H1 (cell line): ENCODE results near the gene ELP4. TPM values are rescaled to one million over a fixed set of nuclear protein-coding genes. Genes with fewer than 3 reads are reported as not detected.

Experiments used
- CTCF ChIA-PET: fragments of 300-600 bp; sonication (Branson Sonifier 250); formaldehyde crosslinking; loops from one replicate; lab custom pipeline; 2021; ENCODE audit not compliant: partially characterized antibody; lab: Charles Lee
- POLR2A ChIA-PET: fragments of 300-600 bp; sonication (Branson Sonifier 250); formaldehyde crosslinking; loops from one replicate; lab custom pipeline; 2021; ENCODE audit warnings: inconsistent platforms; ENCODE audit not compliant: partially characterized antibody; lab: Charles Lee
- DNase-seq, 2 experiments: peaks; one replicate each; pipeline versions ENCODE4 v3.0.0 to v3.0.0-alpha.2; 2010 to 2022; ENCODE audit warnings: low spot score in 2 of 2, low read depth in 1 of 2, mixed read lengths in 1 of 2
- FAIRE-seq: peaks from 2 replicates; lab custom pipeline; 2011; peaks lifted over from hg19 to GRCh38; lab: Jason Lieb, UNC
- H2AFZ ChIP-seq: 2 replicates; pipeline ENCODE4 v1.8.1; 2012; ENCODE audit warnings: low read length, inconsistent platforms
- H2AK5ac ChIP-seq: 2 replicates; pipeline ENCODE4 v1.6.1; 2013; ENCODE audit warnings: low read depth, low read length
- H2BK120ac ChIP-seq: replicated peaks from 2 replicates; pipeline ENCODE3; 2013; ENCODE audit warnings: low read depth, low read length, inconsistent platforms
- H2BK12ac ChIP-seq: 2 replicates; pipeline ENCODE4 v1.6.1; 2013; ENCODE audit warnings: low read depth, low read length
- H2BK15ac ChIP-seq: 2 replicates; pipeline ENCODE4 v1.6.1; 2013; ENCODE audit warnings: low read length
- H2BK20ac ChIP-seq: 2 replicates; pipeline ENCODE4 v1.6.1; 2013; ENCODE audit warnings: low read length
- H2BK5ac ChIP-seq: 2 replicates; pipeline ENCODE4 v1.6.1; 2013; ENCODE audit warnings: low read depth, low read length
- H3K14ac ChIP-seq: 2 replicates; pipeline ENCODE4 v1.6.1; 2013; ENCODE audit warnings: inconsistent platforms; ENCODE audit not compliant: insufficient read length
- H3K18ac ChIP-seq: 2 replicates; pipeline ENCODE4 v1.6.1; 2013; ENCODE audit warnings: low read length; ENCODE audit errors: extremely low read depth
- H3K23ac ChIP-seq: 2 replicates; pipeline ENCODE4 v1.6.1; 2013; ENCODE audit warnings: inconsistent platforms; ENCODE audit not compliant: insufficient read length
- H3K23me2 ChIP-seq: 2 replicates; pipeline ENCODE4 v1.6.1; 2013; ENCODE audit warnings: low read depth, low read length
- H3K27ac ChIP-seq: 2 replicates; pipeline ENCODE4 v1.6.1; 2011; ENCODE audit warnings: low read depth, low read length, inconsistent platforms
- H3K27me3 ChIP-seq, 4 experiments: replicated peaks in 1 of 4; 1 replicate in 1 of 4; 2 replicates in 3 of 4; pipeline versions ENCODE4 v1.6.1 to v1.8.1; 2011 to 2013; ENCODE audit warnings: low read length in 3 of 4, mild to moderate bottlenecking in 3 of 4, inconsistent platforms in 2 of 4, mixed read lengths in 2 of 4, moderate library complexity in 1 of 4; ENCODE audit not compliant: control insufficient read depth in 3 of 4, insufficient read depth in 3 of 4; ENCODE audit errors: extremely low read depth in 1 of 4
- H3K36me3 ChIP-seq, 4 experiments: 2 replicates each; pipeline versions ENCODE4 v1.6.1 to v1.8.1; 2011 to 2013; ENCODE audit warnings: mild to moderate bottlenecking in 4 of 4, low read length in 3 of 4, moderate library complexity in 2 of 4, control low read depth in 1 of 4, inconsistent platforms in 1 of 4; ENCODE audit not compliant: insufficient read depth in 4 of 4, control insufficient read depth in 2 of 4
- H3K4ac ChIP-seq: replicated peaks from 2 replicates; pipeline ENCODE3; 2013; ENCODE audit warnings: low read length, low read depth, mixed read lengths, inconsistent platforms; ENCODE audit not compliant: insufficient read length
- H3K4me1 ChIP-seq, 4 experiments: replicated peaks in 1 of 4; 1 replicate in 1 of 4; 2 replicates in 3 of 4; pipeline versions ENCODE4 v1.6.1 to v1.8.1; 2011 to 2013; ENCODE audit warnings: low read length in 3 of 4, inconsistent platforms in 2 of 4, mixed read lengths in 1 of 4; ENCODE audit not compliant: insufficient read depth in 4 of 4, control insufficient read depth in 3 of 4
- H3K4me2 ChIP-seq, 2 experiments: 2 replicates each; pipeline versions ENCODE4 v1.6.1 to v1.8.1; 2011 to 2013; ENCODE audit warnings: low read depth in 2 of 2, low read length in 2 of 2, control low read depth in 1 of 2, inconsistent platforms in 1 of 2, mild to moderate bottlenecking in 1 of 2; ENCODE audit not compliant: insufficient read depth in 1 of 2
- H3K4me3 ChIP-seq, 4 experiments: fragments of 200-600, 300-600 bp in 1 of 4; sonication (generic), shearing (Covaris generic), sonication (Bioruptor Twin) in 1 of 4; 2 replicates each; pipeline versions ENCODE4 v1.5.1 to v1.8.1; 2011 to 2016; ENCODE audit warnings: low read length in 4 of 4, low read depth in 3 of 4, control low read depth in 2 of 4, inconsistent platforms in 2 of 4, mild to moderate bottlenecking in 2 of 4, mixed read lengths in 1 of 4, moderate library complexity in 1 of 4; ENCODE audit not compliant: insufficient read depth in 2 of 4; ENCODE audit errors: extremely low read depth in 1 of 4
- H3K56ac ChIP-seq: replicated peaks from 2 replicates; pipeline ENCODE3; 2013; ENCODE audit warnings: low read depth, mild to moderate bottlenecking, mixed read lengths, low read length, inconsistent platforms; ENCODE audit not compliant: insufficient read length
- H3K79me1 ChIP-seq: 2 replicates; pipeline ENCODE4 v1.6.1; 2013; ENCODE audit warnings: low read depth, low read length, control low read depth
- H3K79me2 ChIP-seq, 2 experiments: 2 replicates each; pipeline versions ENCODE4 v1.6.1 to v1.8.1; 2012 to 2013; ENCODE audit warnings: low read length in 2 of 2, mild to moderate bottlenecking in 2 of 2, inconsistent platforms in 1 of 2; ENCODE audit not compliant: insufficient read depth in 2 of 2, control insufficient read depth in 1 of 2
- H3K9ac ChIP-seq, 4 experiments: replicated peaks in 1 of 4; 1 replicate in 1 of 4; 2 replicates in 3 of 4; pipeline versions ENCODE4 v1.6.1 to v1.8.1; 2011 to 2013; ENCODE audit warnings: low read depth in 3 of 4, low read length in 3 of 4, control low read depth in 2 of 4, mild to moderate bottlenecking in 2 of 4, moderate library complexity in 2 of 4, inconsistent platforms in 1 of 4; ENCODE audit errors: extremely low read depth in 1 of 4
- H3K9me3 ChIP-seq, 2 experiments: 2 replicates each; pipeline versions ENCODE4 v1.6.1 to v1.8.1; 2012 to 2013; ENCODE audit warnings: mild to moderate bottlenecking in 2 of 2, moderate library complexity in 2 of 2, control low read depth in 1 of 2, inconsistent platforms in 1 of 2, low read depth in 1 of 2, low read length in 1 of 2, mixed read lengths in 1 of 2; ENCODE audit not compliant: insufficient read depth in 2 of 2
- H4K20me1 ChIP-seq, 2 experiments: replicated peaks in 1 of 2; 2 replicates each; pipeline versions ENCODE3 to v1.8.1; 2011 to 2013; ENCODE audit warnings: inconsistent platforms in 2 of 2, low read length in 2 of 2, mild to moderate bottlenecking in 1 of 2; ENCODE audit not compliant: insufficient read depth in 2 of 2, control insufficient read depth in 1 of 2
- H4K5ac ChIP-seq: 2 replicates; pipeline ENCODE4 v1.6.1; 2013; ENCODE audit warnings: low read length, low read depth, mixed read lengths, inconsistent platforms; ENCODE audit not compliant: insufficient read length
- H4K8ac ChIP-seq: 2 replicates; pipeline ENCODE4 v1.8.0; 2013; ENCODE audit warnings: mild to moderate bottlenecking, moderate library complexity, low read length, inconsistent platforms; ENCODE audit not compliant: insufficient read depth; ENCODE audit errors: extremely low read depth
- H4K91ac ChIP-seq: replicated peaks from 2 replicates; pipeline ENCODE3; 2013; ENCODE audit warnings: low read length, mixed read lengths, inconsistent platforms; ENCODE audit not compliant: insufficient read length
- ATF3 ChIP-seq: IDR thresholded peaks from 2 replicates; pipeline ENCODE4 v1.6.1; 2011; ENCODE audit warnings: low read depth, mild to moderate bottlenecking, low read length; ENCODE audit not compliant: insufficient read depth
- BCL11A ChIP-seq, 2 experiments: IDR thresholded peaks; one replicate each; pipeline ENCODE4 v1.6.1; 2011; ENCODE audit warnings: low read depth in 2 of 2, low read length in 2 of 2, mild to moderate bottlenecking in 2 of 2
- CTBP2 ChIP-seq: IDR thresholded peaks from 2 replicates; pipeline ENCODE4 v1.7.0; 2011; ENCODE audit warnings: borderline replicate concordance, mild to moderate bottlenecking, moderate library complexity, mixed read lengths, low read length; ENCODE audit not compliant: insufficient read depth, insufficient read length
- FOSL1 ChIP-seq: IDR thresholded peaks from 2 replicates; pipeline ENCODE4 v1.6.1; 2011; ENCODE audit warnings: mild to moderate bottlenecking, low read depth, low read length, moderate library complexity; ENCODE audit not compliant: insufficient read depth
- HDAC6 ChIP-seq: IDR thresholded peaks from one replicate; pipeline ENCODE4 v1.7.1; 2012; ENCODE audit warnings: low read depth, mild to moderate bottlenecking, inconsistent platforms, low read length, moderate library complexity
- KDM4A ChIP-seq: IDR thresholded peaks from one replicate; pipeline ENCODE4 v1.7.1; 2012; ENCODE audit warnings: low read depth, mild to moderate bottlenecking, moderate library complexity, low read length, inconsistent platforms; ENCODE audit not compliant: severe bottlenecking
- KDM5A ChIP-seq: fragments of 200-600 bp; IDR thresholded peaks from 2 replicates; pipeline ENCODE4 v1.7.1; 2012; ENCODE audit warnings: mild to moderate bottlenecking, low read length, inconsistent platforms, mixed read lengths
- NRF1 ChIP-seq: IDR thresholded peaks from 2 replicates; pipeline ENCODE4 v1.6.1; 2011; ENCODE audit warnings: mild to moderate bottlenecking, low read depth, low read length, improper control_type of control experiment
- POU5F1 ChIP-seq: IDR thresholded peaks from 2 replicates; pipeline ENCODE4 v1.6.1; 2011; ENCODE audit warnings: low read depth, mild to moderate bottlenecking, low read length, moderate library complexity
- RXRA ChIP-seq: IDR thresholded peaks from 2 replicates; pipeline ENCODE4 v1.6.1; 2011; ENCODE audit warnings: low read depth, mild to moderate bottlenecking, low read length, moderate library complexity; ENCODE audit not compliant: insufficient read depth
- SAP30 ChIP-seq: fragments of 300-600 bp; sonication (generic); IDR thresholded peaks from 2 replicates; pipeline ENCODE4 v1.7.1; 2012; ENCODE audit warnings: low read length, moderate library complexity, mild to moderate bottlenecking, inconsistent platforms; ENCODE audit not compliant: insufficient read depth, insufficient replicate concordance
- SIRT6 ChIP-seq: IDR thresholded peaks from one replicate; pipeline ENCODE4 v1.7.1; 2012; ENCODE audit warnings: low read length, inconsistent platforms
- SP1 ChIP-seq: IDR thresholded peaks from 2 replicates; pipeline ENCODE4 v1.6.1; 2011; ENCODE audit warnings: low read depth, low read length
- SRF ChIP-seq: IDR thresholded peaks from 2 replicates; pipeline ENCODE4 v1.6.1; 2011; ENCODE audit warnings: mild to moderate bottlenecking, low read depth, low read length, moderate library complexity
- polyA plus RNA-seq, 7 experiments: library from polyadenylated mRNA; depleted of rRNA in 3 of 7; stranded (reverse) in 5 of 7; unstranded in 2 of 7; fragments of >200 nt in 5 of 7; fragments of 200-250 nt in 2 of 7; gene quantifications; 1 replicate in 5 of 7; 2 replicates in 1 of 7; 4 replicates in 1 of 7; pipeline versions ENCODE4 v1.2.1 to v1.2.3, GENCODE V29; 2011 to 2013; ENCODE audit warnings: missing spikeins in 2 of 7, mixed read lengths in 2 of 7
- total RNA-seq: library from RNA; stranded (reverse); fragmentation: NEBNext Ultra II Directional; extraction: Animal tissue kit (Norgen Biotek cat#: 25700); gene quantifications from 2 replicates; pipeline ENCODE4 v1.2.1, GENCODE V29; 2021

ELP4 gene
- total and polyA plus RNA-seq, 2 of the 8 experiments (the other 6 are each of a cell fraction or from before 2014, with no cell fraction given): 14.0 to 18.6 TPM

DNA sequence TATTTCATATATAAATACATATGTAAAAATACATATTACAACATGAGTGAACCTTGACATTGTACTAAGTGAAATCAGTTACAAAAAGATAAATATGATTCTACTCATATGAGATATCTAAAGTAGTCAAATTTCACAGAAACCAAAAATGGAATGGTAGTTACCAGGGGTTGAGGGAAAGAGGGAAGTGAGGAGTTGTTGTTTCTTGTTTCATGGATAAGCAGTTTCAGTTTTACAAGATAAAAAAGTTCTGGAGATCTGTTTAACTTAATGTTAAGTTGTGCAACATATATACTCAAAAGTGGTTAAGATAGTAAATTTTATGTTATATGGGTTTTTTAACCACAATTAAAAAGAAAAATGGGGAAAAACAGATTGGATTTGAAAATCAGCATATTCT, 107.7 kb downstream of the ELP4 start:
- Histone ChIP-seq H3K79me1 (no peaks in the 10 kb centered on the region), H4K5ac (no peak overlapping the region)
- TF ChIP-seq SIRT6 (no peak), SAP30 (no peak), POU5F1 (no peak), BCL11A (IDR thresholded peaks at IDR 0.05; ENCODE audit: low read depth in 2 of 2, low read length in 2 of 2) (no peak), FOSL1 (no peak), KDM5A (no peak), HDAC6 (no peak), SRF (no peak), KDM4A (no peak), CTBP2 (no peak), NRF1 (no peak), SP1 (no peak), RXRA (no peak), ATF3 (no peak)
- TF ChIP-seq, all 59 proteins: peak for 0
- no peak overlapping the region for H3K4me3 ChIP-seq
- no peak overlapping the region for H3K4me2 ChIP-seq
- no peak overlapping the region for H3K23ac ChIP-seq
- CTCF ChIA-PET: no interaction called here
- no peaks in the 10 kb centered on the region for H3K36me3 ChIP-seq
- no peak overlapping the region for H4K91ac ChIP-seq
- no peak overlapping the region for H2BK20ac ChIP-seq
- no peaks in the 10 kb centered on the region for H4K20me1 ChIP-seq
- H2BK12ac ChIP-seq: no peak overlapping the region
- H3K27ac ChIP-seq: no peak overlapping the region
- no peak overlapping the region for H3K18ac ChIP-seq
- H2BK5ac ChIP-seq: no peak overlapping the region
- no peak overlapping the region for H2AK5ac ChIP-seq
- H3K9ac ChIP-seq: no peak overlapping the region
- peaks cover 0 to 4% (median 1%) of the 10 kb centered on the region in 4 experiments; a peak in 2 of 7 replicates for H3K4me1 ChIP-seq
- no peak overlapping the region for H3K56ac ChIP-seq
- no peak overlapping the region for H2BK15ac ChIP-seq
- no peak overlapping the region for H2AFZ ChIP-seq
- no peak overlapping the region for H3K14ac ChIP-seq
- H3K9me3 ChIP-seq: no peaks in the 10 kb centered on the region
- no peaks in the 10 kb centered on the region for H3K27me3 ChIP-seq
- H3K4ac ChIP-seq: no peak overlapping the region
- no peak overlapping the region for H2BK120ac ChIP-seq
- no peaks in the 10 kb centered on the region for H3K79me2 ChIP-seq
- no peaks in the 10 kb centered on the region; the same call in 1 of the 2 replicates for H3K23me2 ChIP-seq
- POLR2A ChIA-PET: no interaction called here
- no peak overlapping the region for H4K8ac ChIP-seq
- DNase-seq (no peak), FAIRE-seq (no peak)
